HepG2 (cell line): ENCODE data around the gene ARHGAP5. TPM values are rescaled to one million over a fixed set of nuclear protein-coding genes. Genes with fewer than 3 reads are reported as not detected.

Experiments used
- ATAD3A ChIP-seq: sonication (generic); formaldehyde crosslinking; IDR thresholded peaks from 2 replicates; pipeline ENCODE4 v1.4.0; 2020; ENCODE audit warnings: missing genetic modification reagents
- EP300 ChIP-seq, 3 experiments: sonication (generic) in 1 of 3; formaldehyde crosslinking in 1 of 3; IDR thresholded peaks; 2 replicates each; pipeline versions ENCODE4 v1.5.1 to v1.6.1; 2011 to 2020; ENCODE audit warnings: low read depth in 2 of 3, low read length in 2 of 3, borderline replicate concordance in 1 of 3, improper control_type of control experiment in 1 of 3, mild to moderate bottlenecking in 1 of 3, missing genetic modification reagents in 1 of 3, moderate library complexity in 1 of 3
- HMGXB3 ChIP-seq: sonication (generic); formaldehyde crosslinking; IDR thresholded peaks from 2 replicates; pipeline ENCODE4 v1.4.0; 2020; ENCODE audit warnings: missing genetic modification reagents, borderline replicate concordance
- KDM4B ChIP-seq: sonication (generic); formaldehyde crosslinking; IDR thresholded peaks from 2 replicates; pipeline ENCODE4 v1.4.0; 2020; ENCODE audit warnings: missing genetic modification reagents
- PLRG1 ChIP-seq: fragments of 450-650 bp; conservative IDR thresholded peaks from 2 replicates; pipeline ENCODE4 v1.6.1; 2016
- SOX13 ChIP-seq, 3 experiments: fragments of 450-650 bp in 1 of 3; sonication (generic) in 1 of 3; formaldehyde crosslinking in 1 of 3; IDR thresholded peaks in 2 of 3; conservative IDR thresholded peaks in 1 of 3; 2 replicates each; pipeline versions ENCODE4 v1.5.0 to v1.6.1; 2016 to 2020; ENCODE audit warnings: antibody characterized with exemption in 1 of 3, mild to moderate bottlenecking in 1 of 3, missing compliant biosample characterization in 1 of 3, missing genetic modification reagents in 1 of 3, moderate library complexity in 1 of 3
- ZNF234 ChIP-seq: sonication (generic); formaldehyde crosslinking; conservative IDR thresholded peaks from 2 replicates; pipeline ENCODE4 v1.5.1; 2020; ENCODE audit warnings: mild to moderate bottlenecking, missing genetic modification reagents
- ZNF513 ChIP-seq: sonication (generic); formaldehyde crosslinking; conservative IDR thresholded peaks from 2 replicates; pipeline ENCODE4 v1.5.0; 2020; ENCODE audit warnings: missing genetic modification reagents
- polyA plus RNA-seq, 8 experiments: library from polyadenylated mRNA; depleted of rRNA in 3 of 8; stranded (reverse) in 7 of 8; unstranded in 1 of 8; fragments of >200 nt; fragmentation: Illumina TruSeq in 4 of 8; extraction: Trizol in 4 of 8; gene quantifications; 2 replicates each; pipeline versions ENCODE4 v1.2.1 to v1.2.3, GENCODE V29; 2011 to 2016; ENCODE audit warnings: low read depth in 4 of 8, missing spikeins in 1 of 8, mixed read lengths in 1 of 8; ENCODE audit not compliant: insufficient read depth in 1 of 8
- total RNA-seq, 5 experiments: library from RNA; depleted of rRNA; stranded (reverse); fragments of >200 nt; fragmentation: Illumina TruSeq; extraction: Trizol; gene quantifications; 2 replicates each; pipeline ENCODE4 v1.2.3, GENCODE V29; 2016; ENCODE audit warnings: low read depth in 1 of 5

Gene ARHGAP5
- total and polyA plus RNA-seq, 2 of the 13 experiments (the other 11 are each of a cell fraction or from before 2014, with no cell fraction given): 33.7 to 144 TPM

DNA sequence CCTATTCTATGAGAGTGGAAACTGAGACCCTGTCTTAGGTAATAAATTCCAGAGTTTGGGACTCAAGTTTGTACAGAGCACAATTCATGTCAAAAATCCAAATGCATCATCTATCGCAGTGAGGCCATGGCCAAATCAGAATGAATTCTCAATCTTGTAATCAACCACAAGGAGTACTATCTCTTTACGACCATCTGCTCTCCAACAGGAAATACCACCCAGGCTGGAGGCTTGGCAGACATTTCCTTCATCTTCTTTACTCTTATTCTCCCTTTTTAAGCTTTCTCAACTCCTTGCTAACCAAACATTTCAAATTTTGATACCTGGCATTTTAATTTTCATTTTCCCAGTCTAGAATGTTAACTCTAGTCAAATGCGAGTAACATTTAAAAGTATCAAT is 92.1 kb downstream of the ARHGAP5 start (continued):
- TF ChIP-seq SOX13 (IDR thresholded peaks at IDR 0.05) (no peak), SOX13 (CRISPR knock-in tag; conservative IDR thresholded peaks at IDR 0.05 in 1 of 2, IDR thresholded peaks at IDR 0.05 in 1 of 2) (no peak), ZNF513 (no peak), HMGXB3 (CRISPR knock-in tag) (no peak), ZNF234 (CRISPR knock-in tag) (no peak), KDM4B (no peak), PLRG1 (no peak), EP300 (IDR thresholded peaks at IDR 0.05; ENCODE audit: low read depth in 2 of 2, low read length in 2 of 2) (no peak), EP300 (CRISPR knock-in tag; IDR thresholded peaks at IDR 0.05; ENCODE audit: borderline replicate concordance) (no peak), ATAD3A (CRISPR knock-in tag) (no peak)
